Measurements from ENCODE around the gene SUCO.

DNA sequence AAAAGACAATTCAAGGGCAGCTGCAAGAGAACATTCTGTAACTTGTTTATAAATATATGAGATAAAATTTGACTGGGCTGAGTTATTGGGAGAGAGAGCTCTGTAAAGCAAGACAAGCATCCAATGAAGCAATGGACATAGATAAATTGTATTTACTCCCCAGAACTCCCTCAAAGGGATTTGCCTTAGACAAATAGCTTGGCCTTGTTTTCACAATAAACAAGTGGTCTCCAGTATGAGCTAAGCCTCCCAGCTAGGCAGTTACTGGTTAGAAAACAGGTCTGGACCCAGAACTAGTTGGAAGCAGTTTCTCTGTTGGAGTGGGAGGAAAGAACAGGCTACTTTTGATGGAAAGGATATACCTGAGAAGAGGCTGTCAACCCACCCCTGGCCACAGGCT is 25.2 kb upstream of the SUCO start:
- TF ChIP-seq POLR2A (IDR thresholded peaks at IDR 0.05) = no peak
- no peak for TF ChIP-seq EP300 (IDR thresholded peaks at IDR 0.05)

Data from gastroesophageal sphincter (tissue), 2 donors.